ENCODE results near the gene HDGF. TPM values are rescaled to one million over a fixed set of nuclear protein-coding genes. Genes with fewer than 3 reads are reported as not detected.

Gene HDGF
- total and polyA plus RNA-seq, 2 donors (not counting 3 experiments of a cell fraction or from before 2014, with no cell fraction given), result 95.1 to 298 TPM

GRCh38 chr1:156767879-156768604 lies 16.6 kb upstream of the HDGF start:
- H3K9me1 ChIP-seq (replicated peaks; ENCODE audit: control insufficient read depth, extremely low read depth, insufficient read depth, low read length), result no peaks in the 10 kb centered on the region
- intact Hi-C loops (cut with micrococcal nuclease) (loop anchor here (1.0 kb wide), 5 partner anchors 17 to 92 kb away; partner anchors contain the start of genes HDGF, ISG20L2, METTL25B and MRPL24), dilution Hi-C loops (cut with MboI; ENCODE audit: extremely low pct_ligation_motif_present, low sequenced_read_pairs) (no loop called here)
- H3K36me3 ChIP-seq (ENCODE audit: control insufficient read depth in 2 of 2, extremely low read depth in 1 of 2, insufficient read depth in 2 of 2, low read length in 2 of 2), result peaks cover 6 to 7% of the 10 kb centered on the region in 2 experiments
- H3K9ac ChIP-seq (replicated peaks; ENCODE audit: extremely low read depth, insufficient read depth, low read length), result peak overlapping the region; percentile 93
- H3K4me1 ChIP-seq (ENCODE audit: control insufficient read depth, extremely low read depth, insufficient read depth, low read length), result peaks cover 18% of the 10 kb centered on the region
- peak overlapping the region; percentile 80 for H3K27ac ChIP-seq (ENCODE audit: insufficient read depth, low read depth, low read length)
- ChIA-PET POLR2A (interaction anchor here (1.4 to 3.2 kb wide), 3 partner anchors 17 to 40 kb away, joined by 7 to 27 read pairs (median 14); partner anchors contain the start of genes HDGF, ISG20L2, METTL25B and MRPL24), CTCF (interaction anchor here (0.7 to 4.2 kb wide), 8 partner anchors 9 to 78 kb away, joined by 3 to 52 read pairs (median 12); partner anchors contain the start of genes HDGF, ISG20L2, METTL25B and MRPL24)
- no peaks in the 10 kb centered on the region for H3K9me3 ChIP-seq (replicated peaks; ENCODE audit: control insufficient read depth, insufficient read depth, low read length)
- DNase-seq (ENCODE audit: low read depth, low spot score) (peak; percentile 42), FAIRE-seq (peak; percentile 35)
- H4K20me1 ChIP-seq (replicated peaks; ENCODE audit: control insufficient read depth, extremely low read depth, insufficient read depth, low read length), result peaks cover 7% of the 10 kb centered on the region
- H3K27me3 ChIP-seq (ENCODE audit: control insufficient read depth in 2 of 2, insufficient read depth in 2 of 2, low read length in 2 of 2), result no peaks in the 10 kb centered on the region
- peak overlapping the region; percentile 65 to 91 (median 68) for H3K4me3 ChIP-seq (replicated peaks in 1 of 3; ENCODE audit: insufficient read depth in 1 of 3, low read depth in 1 of 3, low read length in 3 of 3)
- TF ChIP-seq FOS (IDR thresholded peaks at IDR 0.05; ENCODE audit: borderline replicate concordance, insufficient read depth, low read length), result no peak
- no peak for TF ChIP-seq EZH2 (IDR thresholded peaks at IDR 0.05; ENCODE audit: borderline replicate concordance, low read depth, low read length, severe bottlenecking)
- no peak for TF ChIP-seq POLR2AphosphoS5 (IDR thresholded peaks at IDR 0.05; ENCODE audit: insufficient read depth, low read depth, low read length)
- TF ChIP-seq MYC (IDR thresholded peaks at IDR 0.05; ENCODE audit: low read depth, low read length), result no peak
- no peak for TF ChIP-seq CTCF (IDR thresholded peaks at IDR 0.05; ENCODE audit: extremely low read depth in 1 of 2, insufficient read depth in 1 of 2, low read depth in 1 of 2, low read length in 2 of 2)
- no peak for TF ChIP-seq POLR2A (IDR thresholded peaks at IDR 0.05; ENCODE audit: low read depth, low read length)
- TF ChIP-seq GATA2 (IDR thresholded peaks at IDR 0.05; ENCODE audit: insufficient read depth, insufficient read length, low read depth, low read length), result no peak
- TF ChIP-seq MAX (IDR thresholded peaks at IDR 0.05; ENCODE audit: insufficient read depth, insufficient read length), result no peak
- TF ChIP-seq JUN (IDR thresholded peaks at IDR 0.05; ENCODE audit: borderline replicate concordance, insufficient read depth, insufficient read length, low read depth), result no peak
- peak overlapping the region; percentile 76 for H3K4me2 ChIP-seq (ENCODE audit: insufficient read depth, low read length)
- H3K79me2 ChIP-seq (ENCODE audit: control insufficient read depth, insufficient read depth, low read length), result peaks cover 53% of the 10 kb centered on the region
- BruUV-seq (replicated peaks), result no TSS peak
- no peak overlapping the region for H2AFZ ChIP-seq (ENCODE audit: low read depth, low read length)

All from endothelial cell of umbilical vein (primary cell).